ENCODE data around the gene PRUNE2.
"Not testable (repeated sequence)": the region's sequence is repeated elsewhere in the genome, so short reads cannot be mapped to it uniquely, and the experiment has no call there.

Gene PRUNE2

DNA sequence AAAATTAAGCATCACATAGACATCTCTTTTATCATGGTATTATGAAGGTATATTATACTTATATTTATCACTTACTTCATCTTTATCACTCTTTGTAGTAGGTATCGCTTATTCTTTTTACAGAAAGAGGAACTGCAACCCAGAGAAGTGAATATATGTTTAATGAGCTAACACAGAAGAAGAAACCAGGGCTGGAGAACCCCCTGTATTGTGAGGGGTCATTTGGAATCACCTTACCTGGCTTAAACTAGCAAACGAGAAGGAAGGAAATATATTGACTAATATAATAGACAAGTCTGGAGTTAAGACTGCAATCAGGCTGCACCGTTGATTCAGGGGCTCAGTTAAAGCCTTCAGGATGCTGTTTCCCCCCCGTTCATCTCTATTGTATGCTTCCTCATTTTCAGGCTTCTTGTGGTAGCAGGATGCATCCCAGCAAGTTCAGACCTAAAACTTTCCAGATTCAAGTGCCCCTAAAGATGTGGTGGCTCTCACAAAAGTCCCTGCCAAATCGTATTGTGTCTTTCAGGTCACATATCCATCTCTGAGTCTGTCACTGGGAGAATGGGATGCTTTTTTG lies 300.5 kb downstream of the PRUNE2 start:
- H3K4me3 ChIP-seq: no peak overlapping the region
- no peak for DNase-seq (ENCODE audit: low read depth, low spot score)
- TF ChIP-seq FOXP2 (optimal IDR thresholded peaks at IDR 0.05; ENCODE audit: control extremely low read depth, extremely low read length, insufficient read depth) (no peak), POLR2AphosphoS5 (IDR thresholded peaks at IDR 0.05; ENCODE audit: borderline replicate concordance, low read depth, low read length) (no peak), EZH2 (IDR thresholded peaks at IDR 0.05) (no peak)
- no peaks in the 10 kb centered on the region for H3K9me3 ChIP-seq (ENCODE audit: low read depth, low read length)
- no peaks in the 10 kb centered on the region for H3K36me3 ChIP-seq (ENCODE audit: insufficient read depth, low read length)
- no peak overlapping the region for H3K9ac ChIP-seq (ENCODE audit: insufficient read length)
- no peak overlapping the region for H3K27ac ChIP-seq

DNA sequence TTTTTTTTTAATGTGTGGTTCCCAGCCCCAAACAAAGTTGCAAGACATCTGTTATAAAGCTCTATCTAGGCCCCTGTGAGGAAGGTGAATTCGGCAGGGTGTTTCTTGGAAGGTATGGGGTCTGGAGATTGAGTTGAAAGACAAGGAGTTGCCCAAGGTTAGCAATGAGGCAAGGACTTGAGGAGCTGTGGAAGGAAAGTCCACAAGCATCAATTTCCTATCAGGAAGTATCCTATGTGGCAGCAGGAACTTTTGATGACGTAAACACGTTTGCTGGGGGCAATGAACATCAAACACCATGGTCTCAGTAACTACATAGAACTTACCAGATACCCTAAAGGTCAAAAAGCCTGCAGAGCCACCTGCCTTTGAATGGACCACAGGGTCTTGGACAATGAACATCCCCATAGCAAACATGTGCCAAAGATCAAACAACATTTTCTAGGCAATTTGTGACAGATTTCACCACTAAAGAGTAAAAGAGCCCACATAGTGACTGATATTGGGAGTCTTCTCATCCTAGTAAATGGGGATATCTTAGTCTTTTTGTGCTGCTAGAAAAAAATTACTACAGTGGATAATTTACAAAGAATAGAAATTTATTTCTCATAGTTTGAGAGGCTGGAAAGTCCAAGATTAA lies 301.9 kb downstream of the PRUNE2 start:
- Histone ChIP-seq H3K27ac (no peak overlapping the region), H3K36me3 (ENCODE audit: insufficient read depth, low read length) (no peaks in the 10 kb centered on the region), H3K9me3 (ENCODE audit: low read depth, low read length) (no peaks in the 10 kb centered on the region), H3K9ac (ENCODE audit: insufficient read length) (no peak overlapping the region), H3K4me3 (no peak overlapping the region)
- no peak for TF ChIP-seq POLR2AphosphoS5 (IDR thresholded peaks at IDR 0.05; ENCODE audit: borderline replicate concordance, low read depth, low read length)
- TF ChIP-seq EZH2 (IDR thresholded peaks at IDR 0.05): no peak
- TF ChIP-seq FOXP2 (optimal IDR thresholded peaks at IDR 0.05; ENCODE audit: control extremely low read depth, extremely low read length, insufficient read depth): no peak
- DNase-seq (ENCODE audit: low read depth, low spot score): no peak

DNA sequence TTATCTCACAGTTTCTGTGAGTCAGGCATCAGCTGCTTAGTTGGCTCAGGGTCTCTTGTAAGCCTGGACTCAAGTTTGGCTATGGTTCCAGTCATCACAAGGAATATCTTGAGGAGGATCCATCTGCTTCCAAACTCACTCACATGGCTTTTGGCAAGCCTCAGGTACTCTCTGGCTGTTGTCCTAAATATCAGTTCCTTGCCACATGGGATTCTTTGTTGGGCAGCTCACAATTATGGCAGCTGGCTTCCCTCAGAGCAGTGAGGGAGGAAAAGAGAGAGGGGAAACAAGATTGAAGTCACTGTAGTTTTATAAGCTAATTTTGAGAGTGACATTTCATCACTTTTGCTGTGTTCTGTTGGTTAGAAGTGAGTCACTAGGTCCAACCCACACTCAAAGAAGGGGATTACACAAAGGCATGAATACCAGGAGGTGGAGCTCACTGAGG lies 302.4 kb downstream of the PRUNE2 start:
- H3K4me3 ChIP-seq: no peak overlapping the region
- H3K36me3 ChIP-seq (ENCODE audit: insufficient read depth, low read length): no peaks in the 10 kb centered on the region
- no peaks in the 10 kb centered on the region for H3K9me3 ChIP-seq (ENCODE audit: low read depth, low read length)
- TF ChIP-seq EZH2 (IDR thresholded peaks at IDR 0.05) (no peak), POLR2AphosphoS5 (IDR thresholded peaks at IDR 0.05; ENCODE audit: borderline replicate concordance, low read depth, low read length) (no peak), FOXP2 (optimal IDR thresholded peaks at IDR 0.05; ENCODE audit: control extremely low read depth, extremely low read length, insufficient read depth) (no peak)
- no peak overlapping the region for H3K9ac ChIP-seq (ENCODE audit: insufficient read length)
- H3K27ac ChIP-seq: no peak overlapping the region
- no peak for DNase-seq (ENCODE audit: low read depth, low spot score)

DNA sequence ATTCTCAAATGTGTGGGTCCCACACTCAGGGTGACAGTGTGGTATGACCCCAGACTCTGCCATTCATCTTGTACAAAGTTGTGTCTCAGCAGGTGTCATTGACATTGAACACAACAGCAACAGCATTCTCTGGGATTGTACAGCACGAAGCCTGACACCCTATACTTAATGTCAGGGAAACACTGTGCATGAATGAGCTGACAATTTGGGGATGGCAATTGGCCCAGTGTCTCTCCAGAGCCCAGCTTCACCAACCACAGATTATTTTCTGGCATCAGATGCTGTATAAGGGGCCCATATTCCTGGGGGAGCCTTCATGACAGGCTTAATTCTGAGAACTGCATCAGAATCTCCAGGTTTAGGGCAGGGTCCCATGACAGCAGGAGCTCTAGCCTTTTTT lies 303.7 kb downstream of the PRUNE2 start:
- H3K27ac ChIP-seq: no peak overlapping the region
- TF ChIP-seq EZH2 (IDR thresholded peaks at IDR 0.05) (no peak), POLR2AphosphoS5 (IDR thresholded peaks at IDR 0.05; ENCODE audit: borderline replicate concordance, low read depth, low read length) (no peak), FOXP2 (optimal IDR thresholded peaks at IDR 0.05; ENCODE audit: control extremely low read depth, extremely low read length, insufficient read depth) (no peak)
- no peak overlapping the region for H3K4me3 ChIP-seq
- no peak for DNase-seq (ENCODE audit: low read depth, low spot score)
- H3K9ac ChIP-seq (ENCODE audit: insufficient read length): no peak overlapping the region
- no peaks in the 10 kb centered on the region for H3K9me3 ChIP-seq (ENCODE audit: low read depth, low read length)
- no peaks in the 10 kb centered on the region for H3K36me3 ChIP-seq (ENCODE audit: insufficient read depth, low read length)

DNA sequence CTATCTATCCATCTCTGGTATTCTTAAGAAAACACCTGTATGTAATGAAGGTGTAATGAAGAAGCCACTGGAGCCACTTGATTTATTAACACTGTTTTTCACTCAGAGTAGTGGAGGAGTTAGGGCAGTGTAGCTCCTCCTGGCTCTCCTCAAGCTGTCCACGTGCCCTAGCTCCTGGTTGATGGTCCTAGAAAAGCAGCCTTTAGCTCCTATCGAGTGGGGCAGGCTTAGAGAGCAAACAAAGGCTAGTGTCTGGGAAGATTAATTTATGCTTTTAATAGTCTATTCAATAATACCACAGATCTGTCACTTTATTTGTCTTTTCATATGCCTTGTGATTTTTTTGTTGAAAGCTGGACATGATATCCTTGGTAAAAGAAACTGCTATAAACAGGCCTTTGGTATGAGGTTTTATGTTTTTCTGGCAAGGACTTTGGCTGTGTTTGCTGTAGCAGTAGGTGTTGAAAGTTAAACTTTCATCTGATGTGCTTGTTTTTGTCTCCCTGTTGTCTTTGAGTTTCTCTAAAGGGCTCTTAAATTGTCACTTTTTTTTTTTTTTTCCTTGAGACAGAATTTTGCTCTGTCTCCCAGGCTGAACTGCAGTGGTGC lies 305.8 kb downstream of the PRUNE2 start:
- Histone ChIP-seq H3K9ac (ENCODE audit: insufficient read length) (no peak overlapping the region), H3K9me3 (ENCODE audit: low read depth, low read length) (no peaks in the 10 kb centered on the region), H3K36me3 (ENCODE audit: insufficient read depth, low read length) (no peaks in the 10 kb centered on the region), H3K27ac (no peak overlapping the region), H3K4me3 (no peak overlapping the region)
- DNase-seq (ENCODE audit: low read depth, low spot score): no peak
- no peak for TF ChIP-seq POLR2AphosphoS5 (IDR thresholded peaks at IDR 0.05; ENCODE audit: borderline replicate concordance, low read depth, low read length)
- TF ChIP-seq FOXP2 (optimal IDR thresholded peaks at IDR 0.05; ENCODE audit: control extremely low read depth, extremely low read length, insufficient read depth): no peak
- no peak for TF ChIP-seq EZH2 (IDR thresholded peaks at IDR 0.05)

DNA sequence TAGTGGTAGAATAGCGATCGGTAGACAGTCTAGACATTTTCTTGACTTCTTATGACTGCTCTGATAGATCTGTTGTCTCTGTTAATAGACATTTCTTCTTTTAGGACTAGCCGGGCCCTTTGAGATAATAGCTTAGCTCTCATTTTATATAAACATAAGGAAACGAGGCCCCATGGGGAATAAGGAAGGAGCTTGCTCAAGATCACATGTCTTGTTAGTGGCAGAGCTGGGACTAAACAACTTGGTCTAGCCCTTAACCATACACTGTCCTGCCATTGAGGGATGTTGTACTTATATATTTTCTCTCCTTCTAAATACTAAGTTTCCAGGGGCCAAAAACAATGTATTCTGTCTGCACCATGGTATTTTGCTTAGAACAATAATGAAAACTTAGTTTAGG lies 306.9 kb downstream of the PRUNE2 start:
- H3K27ac ChIP-seq: no peak overlapping the region
- no peaks in the 10 kb centered on the region for H3K36me3 ChIP-seq (ENCODE audit: insufficient read depth, low read length)
- DNase-seq (ENCODE audit: low read depth, low spot score): no peak
- H3K4me3 ChIP-seq: no peak overlapping the region
- TF ChIP-seq FOXP2 (optimal IDR thresholded peaks at IDR 0.05; ENCODE audit: control extremely low read depth, extremely low read length, insufficient read depth) (no peak), EZH2 (IDR thresholded peaks at IDR 0.05) (no peak), POLR2AphosphoS5 (IDR thresholded peaks at IDR 0.05; ENCODE audit: borderline replicate concordance, low read depth, low read length) (no peak)
- no peaks in the 10 kb centered on the region for H3K9me3 ChIP-seq (ENCODE audit: low read depth, low read length)
- no peak overlapping the region for H3K9ac ChIP-seq (ENCODE audit: insufficient read length)

DNA sequence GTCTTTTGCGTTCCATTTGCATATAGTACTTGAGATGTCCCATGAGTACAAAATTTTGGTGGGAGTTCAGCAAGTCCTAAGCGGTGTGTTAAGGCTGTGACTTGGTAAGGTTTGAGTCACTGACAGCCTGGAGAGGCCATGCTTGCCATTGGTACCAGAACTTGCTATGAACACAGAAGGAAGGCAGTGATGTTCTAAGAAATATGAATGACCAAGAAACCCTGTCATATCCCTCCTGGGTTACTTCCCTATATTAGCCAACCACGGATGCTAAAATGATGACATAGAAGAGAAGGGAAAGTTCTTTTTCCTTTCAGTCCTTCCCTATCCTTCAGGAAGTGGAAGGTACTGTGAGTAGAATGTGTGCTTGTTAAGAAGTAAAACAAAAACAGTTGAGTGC lies 310.3 kb downstream of the PRUNE2 start:
- Histone ChIP-seq H3K9ac (ENCODE audit: insufficient read length) (no peak overlapping the region), H3K9me3 (ENCODE audit: low read depth, low read length) (no peaks in the 10 kb centered on the region), H3K4me3 (no peak overlapping the region), H3K27ac (no peak overlapping the region), H3K36me3 (ENCODE audit: insufficient read depth, low read length) (no peaks in the 10 kb centered on the region)
- DNase-seq (ENCODE audit: low read depth, low spot score): no peak
- TF ChIP-seq POLR2AphosphoS5 (IDR thresholded peaks at IDR 0.05; ENCODE audit: borderline replicate concordance, low read depth, low read length) (no peak), FOXP2 (optimal IDR thresholded peaks at IDR 0.05; ENCODE audit: control extremely low read depth, extremely low read length, insufficient read depth) (no peak), EZH2 (IDR thresholded peaks at IDR 0.05) (no peak)

DNA sequence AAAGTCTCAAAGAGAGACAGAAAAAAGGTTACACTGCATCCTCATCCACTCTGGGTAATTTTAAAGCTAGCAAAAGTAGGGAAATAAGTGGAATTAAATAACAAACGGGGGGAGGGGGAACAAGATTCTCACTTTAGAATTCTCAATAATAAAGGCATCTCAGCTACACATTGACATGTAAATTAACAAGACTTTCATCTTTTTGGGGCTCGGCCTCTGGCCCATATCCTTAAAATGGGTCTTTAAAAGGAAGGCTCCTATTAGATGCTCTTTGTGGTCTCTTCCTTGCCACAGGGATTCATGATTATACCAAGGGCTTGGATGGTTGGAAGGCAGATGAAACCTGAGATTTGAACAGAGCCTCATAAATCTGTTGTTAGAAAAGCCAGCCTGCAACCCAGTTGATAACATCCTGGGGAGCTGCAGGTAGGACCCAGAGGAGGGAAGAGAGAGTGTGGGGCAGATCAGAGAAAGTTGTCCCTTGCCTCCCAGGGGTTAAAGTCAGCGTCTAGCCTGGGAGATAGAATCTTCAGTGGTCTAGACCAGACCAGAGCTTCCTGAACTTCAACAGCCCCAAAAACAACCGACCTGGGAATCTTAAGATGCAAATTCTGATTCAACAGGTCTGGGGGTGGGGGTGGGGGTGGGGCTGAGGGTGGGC lies 311.0 kb downstream of the PRUNE2 start:
- Histone ChIP-seq H3K9ac (ENCODE audit: insufficient read length) (no peak overlapping the region), H3K27ac (no peak overlapping the region), H3K9me3 (ENCODE audit: low read depth, low read length) (no peaks in the 10 kb centered on the region), H3K4me3 (no peak overlapping the region), H3K36me3 (ENCODE audit: insufficient read depth, low read length) (no peaks in the 10 kb centered on the region)
- DNase-seq (ENCODE audit: low read depth, low spot score): no peak
- no peak for TF ChIP-seq POLR2AphosphoS5 (IDR thresholded peaks at IDR 0.05; ENCODE audit: borderline replicate concordance, low read depth, low read length)
- no peak for TF ChIP-seq EZH2 (IDR thresholded peaks at IDR 0.05)
- no peak for TF ChIP-seq FOXP2 (optimal IDR thresholded peaks at IDR 0.05; ENCODE audit: control extremely low read depth, extremely low read length, insufficient read depth)

DNA sequence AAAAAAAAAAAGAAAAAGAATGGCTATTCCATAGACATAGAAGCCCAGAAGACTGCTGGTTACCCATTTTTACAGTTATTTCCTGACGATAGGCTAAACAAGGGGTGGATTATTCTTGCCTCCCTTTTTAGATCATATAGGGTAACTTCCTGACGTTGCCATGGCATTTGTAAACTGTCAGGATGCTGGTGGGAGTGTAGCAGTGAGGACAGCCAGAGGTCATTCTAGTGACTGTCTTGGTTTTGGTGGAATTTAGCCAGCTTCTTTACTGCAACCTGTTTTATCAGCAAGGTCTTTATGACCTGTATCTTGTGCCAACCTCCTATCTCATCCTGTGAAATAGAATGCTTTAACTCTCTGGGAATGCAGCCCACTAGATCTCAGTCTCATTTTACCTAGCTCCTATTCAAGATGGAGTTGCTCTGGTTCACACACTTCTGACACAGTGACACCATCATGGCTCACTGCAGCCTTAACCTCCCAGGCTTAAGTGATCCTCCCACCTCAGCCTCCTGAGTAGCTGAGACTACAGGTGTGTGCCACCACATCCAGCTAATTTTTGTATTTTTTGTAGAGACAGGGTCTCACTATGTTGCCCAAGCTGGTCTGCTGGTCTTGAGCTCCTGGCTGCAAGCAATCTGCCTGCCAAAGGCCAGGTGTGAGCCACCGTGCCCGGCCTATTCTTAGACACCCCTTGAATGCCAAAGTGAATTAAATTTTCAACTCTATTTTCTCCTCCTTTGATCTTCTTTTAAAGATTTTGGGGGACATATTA lies 311.8 kb downstream of the PRUNE2 start:
- H3K9me3 ChIP-seq (ENCODE audit: low read depth, low read length); H3K9ac ChIP-seq (ENCODE audit: insufficient read length); H3K4me3 ChIP-seq; H3K36me3 ChIP-seq (ENCODE audit: insufficient read depth, low read length); H3K27ac ChIP-seq; DNase-seq (ENCODE audit: low read depth, low spot score): not testable (repeated sequence)
